Gastrocnemius medialis (tissue), 4 donors: ENCODE results near the gene PTPRN2. TPM values are rescaled to one million over a fixed set of nuclear protein-coding genes. Genes with fewer than 3 reads are reported as not detected.
"Not testable (repeated sequence)": the region's sequence is repeated elsewhere in the genome, so short reads cannot be mapped to it uniquely, and the experiment has no call there.

Experiments used
- ATAC-seq, 2 donors: fragments of 150-250 bp; one replicate each; pipeline ENCODE4 v1.9.1; 2016
- DNase-seq, 2 donors: peaks; one replicate each; pipeline ENCODE4 v3.0.0-alpha.2; 2019
- H3K27ac ChIP-seq, 4 donors: fragments of 200-600 bp; sonication (generic); 1 replicate in 1 of 4; 2 replicates in 3 of 4; pipeline ENCODE4 v1.5.1; 2016 to 2018; ENCODE audit warnings: mild to moderate bottlenecking in 2 of 4, moderate library complexity in 1 of 4
- H3K27me3 ChIP-seq, 3 donors: fragments of 200-600 bp; sonication (generic) in 2 of 3; 1 replicate in 1 of 3; 2 replicates in 2 of 3; pipeline versions ENCODE4 v1.5.1 to v1.6.0; 2016 to 2019; ENCODE audit warnings: mild to moderate bottlenecking in 1 of 3, moderate library complexity in 1 of 3
- H3K36me3 ChIP-seq, 2 donors: fragments of 200-600 bp; sonication (generic) in 1 of 2; one replicate each; pipeline ENCODE4 v1.5.1; 2017 to 2018
- H3K4me1 ChIP-seq, 2 donors: fragments of 200-600 bp; sonication (generic) in 1 of 2; one replicate each; pipeline ENCODE4 v1.5.1; 2016 to 2017; ENCODE audit warnings: mild to moderate bottlenecking in 2 of 2
- H3K4me3 ChIP-seq, 4 donors: fragments of 200-600 bp; sonication (generic) in 3 of 4; 1 replicate in 1 of 4; 2 replicates in 3 of 4; pipeline ENCODE4 v1.5.1; 2016 to 2019; ENCODE audit warnings: mild to moderate bottlenecking in 2 of 4
- H3K9me3 ChIP-seq, 3 donors: fragments of 200-600 bp; sonication (generic) in 2 of 3; 1 replicate in 1 of 3; 2 replicates in 2 of 3; pipeline ENCODE4 v1.5.1; 2016 to 2019
- CTCF ChIP-seq, 5 experiments: fragments of 450-650 bp in 3 of 5; fragments of 200-600 bp in 2 of 5; sonication (generic) in 2 of 5; IDR thresholded peaks in 4 of 5; conservative IDR thresholded peaks in 1 of 5; 1 replicate in 4 of 5; 2 replicates in 1 of 5; pipeline ENCODE4 v1.5.1; 2016 to 2019; ENCODE audit warnings: antibody characterized with exemption in 5 of 5, mild to moderate bottlenecking in 3 of 5, moderate library complexity in 3 of 5
- POLR2A ChIP-seq, 2 donors: fragments of 450-650 bp; IDR thresholded peaks; one replicate each; pipeline ENCODE4 v1.6.1; 2017; ENCODE audit warnings: antibody characterized with exemption in 2 of 2, mild to moderate bottlenecking in 2 of 2, moderate library complexity in 2 of 2
- in situ Hi-C, 4 donors: fragments of 200-750 bp; cut with MboI; loops; one replicate each; pipeline versions ENCODE4 v1.15.0 to v1.8.0; 2017; ENCODE audit warnings: low sequenced_read_pairs in 4 of 4
- intact Hi-C: fragments of 100-400 bp; cut with DNase I; formaldehyde crosslinking; loops from one replicate; pipeline ENCODE4 v1.15.1; 2023; ENCODE audit warnings: low total_unique reads
- total RNA-seq, 4 donors: library from RNA; depleted of rRNA; stranded (reverse); fragments of >200 nt; gene quantifications; one replicate each; pipeline versions ENCODE4 v1.1.0 to v1.2.3, GENCODE V29; 2016

Gene PTPRN2
- total RNA-seq, 4 donors from 2014 or later: 0.66 to 0.85 (median 0.81) TPM

GRCh38 chr7:158458096-158458495 lies 129.5 kb downstream of the PTPRN2 start:
- no peak overlapping the region for H3K27ac ChIP-seq
- ATAC-seq (no peak), DNase-seq (no peak)
- in situ Hi-C loops (no loop called here), intact Hi-C loops (no loop called here)
- H3K27me3 ChIP-seq: no peaks in the 10 kb centered on the region
- H3K4me1 ChIP-seq: no peaks in the 10 kb centered on the region
- H3K9me3 ChIP-seq: no peaks in the 10 kb centered on the region
- no peak for TF ChIP-seq CTCF (IDR thresholded peaks at IDR 0.05 in 4 of 5, conservative IDR thresholded peaks at IDR 0.05 in 1 of 5)
- no peak for TF ChIP-seq POLR2A (IDR thresholded peaks at IDR 0.05)
- no peak overlapping the region for H3K4me3 ChIP-seq
- no peaks in the 10 kb centered on the region for H3K36me3 ChIP-seq

GRCh38 chr7:158457586-158457985 lies 130.0 kb downstream of the PTPRN2 start:
- ATAC-seq, H3K36me3 ChIP-seq, H3K4me1 ChIP-seq, DNase-seq, intact Hi-C loops, H3K27me3 ChIP-seq, H3K4me3 ChIP-seq, H3K27ac ChIP-seq, H3K9me3 ChIP-seq, in situ Hi-C loops: not testable (repeated sequence)

- DNase-seq: no peak
Measured at GRCh38 chr7:158454631-158455030, 133.0 kb downstream of the PTPRN2 start.

GRCh38 chr7:158453663-158454062 lies 134.0 kb downstream of the PTPRN2 start:
- H3K4me1 ChIP-seq: no peaks in the 10 kb centered on the region
- ATAC-seq (no peak), DNase-seq (no peak)
- no peaks in the 10 kb centered on the region for H3K36me3 ChIP-seq
- no peak overlapping the region for H3K4me3 ChIP-seq
- intact Hi-C loops: no loop called here
- TF ChIP-seq CTCF (IDR thresholded peaks at IDR 0.05 in 4 of 5, conservative IDR thresholded peaks at IDR 0.05 in 1 of 5) (no peak), POLR2A (IDR thresholded peaks at IDR 0.05) (no peak)
- in situ Hi-C loops: no loop called here
- H3K27me3 ChIP-seq: no peaks in the 10 kb centered on the region
- no peaks in the 10 kb centered on the region for H3K9me3 ChIP-seq
- no peak overlapping the region for H3K27ac ChIP-seq

More at GRCh38 chr7:158454631-158455030, 133.0 kb downstream of the PTPRN2 start:
- H3K9me3 ChIP-seq: no peaks in the 10 kb centered on the region
- in situ Hi-C loops: no loop called here
- no peak for ATAC-seq
- H3K27me3 ChIP-seq: no peaks in the 10 kb centered on the region
- intact Hi-C loops: no loop called here
- H3K27ac ChIP-seq: no peak overlapping the region
- H3K4me3 ChIP-seq: no peak overlapping the region
- no peaks in the 10 kb centered on the region for H3K36me3 ChIP-seq
- TF ChIP-seq POLR2A (IDR thresholded peaks at IDR 0.05): no peak
- no peak for TF ChIP-seq CTCF (IDR thresholded peaks at IDR 0.05 in 4 of 5, conservative IDR thresholded peaks at IDR 0.05 in 1 of 5)
- H3K4me1 ChIP-seq: no peaks in the 10 kb centered on the region

- H3K27me3 ChIP-seq: no peaks in the 10 kb centered on the region
- no peaks in the 10 kb centered on the region for H3K4me1 ChIP-seq
- in situ Hi-C loops (no loop called here), intact Hi-C loops (no loop called here)
- H3K36me3 ChIP-seq: no peaks in the 10 kb centered on the region
- DNase-seq: no peak
- no peak for ATAC-seq
- H3K9me3 ChIP-seq: no peaks in the 10 kb centered on the region
- H3K4me3 ChIP-seq: no peak overlapping the region
- H3K27ac ChIP-seq: no peak overlapping the region
- TF ChIP-seq CTCF (IDR thresholded peaks at IDR 0.05 in 4 of 5, conservative IDR thresholded peaks at IDR 0.05 in 1 of 5) (no peak), POLR2A (IDR thresholded peaks at IDR 0.05) (no peak)
Measured at GRCh38 chr7:158452331-158452730, 135.3 kb downstream of the PTPRN2 start.
